NCI-H187 (cell line): ENCODE results near the gene SAA1.

Experiments used
- DNase-seq, 2 experiments: peaks; one replicate each; lab custom pipeline; 2025; lab: John Stamatoyannopoulos, UW

The SAA1 gene

GRCh38 chr11:18310800-18311340 lies 44.8 kb downstream of the SAA1 start:
- no peak for DNase-seq

GRCh38 chr11:18312012-18312411 lies 45.9 kb downstream of the SAA1 start:
- no peak for DNase-seq

- DNase-seq = no peak
Observed at GRCh38 chr11:18312663-18313420, 46.8 kb downstream of the SAA1 start.

- no peak for DNase-seq
Observed at GRCh38 chr11:18313965-18314763, 48.1 kb downstream of the SAA1 start.

- no peak for DNase-seq
Observed at GRCh38 chr11:18314784-18315523, 48.9 kb downstream of the SAA1 start.

- no peak for DNase-seq
Observed at GRCh38 chr11:18315893-18316292, 49.8 kb downstream of the SAA1 start.

- DNase-seq = no peak
Observed at GRCh38 chr11:18317551-18317950, 51.5 kb downstream of the SAA1 start.
